Right lobe of liver (tissue), 4 donors: ENCODE measurements around the gene TRNAU1AP.

Experiments used
- CTCF ChIP-seq, 4 donors: fragments of 200-600 bp in 3 of 4; fragments of 450-650 bp in 1 of 4; IDR thresholded peaks; one replicate each; pipeline versions ENCODE4 v1.5.1 to v1.8.0; 2016 to 2022; ENCODE audit warnings: antibody characterized with exemption in 4 of 4, mild to moderate bottlenecking in 2 of 4
- POLR2A ChIP-seq: fragments of 450-650 bp; IDR thresholded peaks from one replicate; pipeline ENCODE4 v1.6.1; 2017; ENCODE audit warnings: antibody characterized with exemption, mild to moderate bottlenecking
- donor health status: DM: no; HTN: no; CAD: no.
- donor health status: DM: no; HTN: no; CAD: no.
- donor health status: DM: no; HTN: yes; CAD: no.

GRCh38 chr1:28565726-28566125 is 12.8 kb downstream of the TRNAU1AP start:
- TF ChIP-seq CTCF (IDR thresholded peaks at IDR 0.05), result no peak
- TF ChIP-seq POLR2A, result no peak
